Sigmoid colon (tissue), 4 donors: ENCODE data around the gene MR1.

Experiments used
- CTCF ChIP-seq, 4 experiments: fragments of 450-650 bp in 3 of 4; fragments of 200-600 bp in 1 of 4; IDR thresholded peaks; one replicate each; pipeline ENCODE4 v1.5.1; 2016 to 2019; ENCODE audit warnings: antibody characterized with exemption in 4 of 4, mild to moderate bottlenecking in 3 of 4, moderate library complexity in 2 of 4
- POLR2AphosphoS5 ChIP-seq, 4 donors: sonication (generic); formaldehyde crosslinking; IDR thresholded peaks; one replicate each; pipeline ENCODE4 v1.6.1; 2017; ENCODE audit warnings: antibody characterized with exemption in 4 of 4

DNA sequence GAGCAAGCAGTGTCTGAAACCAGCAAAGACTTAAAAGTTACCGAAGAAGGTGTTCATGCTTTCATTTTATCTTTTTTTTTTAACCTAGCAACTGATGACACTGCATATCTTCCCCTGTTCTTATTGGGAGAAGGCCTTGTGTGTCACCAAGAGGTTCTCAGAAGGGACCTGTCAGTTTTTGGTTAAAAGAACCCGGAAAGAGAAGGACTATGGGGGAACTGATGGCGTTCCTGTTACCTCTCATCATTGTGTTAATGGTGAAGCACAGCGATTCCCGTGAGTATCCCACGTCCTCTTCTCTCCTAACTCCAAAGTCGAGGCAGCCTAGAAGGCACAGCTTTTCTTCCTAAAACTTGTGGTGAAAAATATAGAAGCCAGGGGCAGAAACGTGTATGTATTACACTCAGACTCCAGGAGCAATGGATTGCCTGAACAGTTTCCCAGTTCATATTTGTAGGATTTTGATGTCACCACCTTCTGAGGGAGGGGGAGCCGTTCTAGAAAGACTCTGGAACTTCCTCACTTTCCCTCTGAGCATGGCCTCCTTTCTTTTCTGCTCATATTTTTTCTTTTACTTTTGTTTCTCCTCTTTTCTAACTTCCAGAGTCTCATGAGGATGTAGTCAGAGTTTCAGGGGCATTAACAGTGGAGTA is at the start of gene MR1:
- TF ChIP-seq CTCF (IDR thresholded peaks at IDR 0.05) (no peak), POLR2AphosphoS5 (IDR thresholded peaks at IDR 0.05) (peak; percentile 60 to 89 (median 76))
